Stimulated activated CD8-positive, alpha-beta memory T cell treated with anti-CD3 and anti-CD28 coated beads, Interleukin-12 subunit alpha, Interleukin-12 subunit beta, amount 100 ng/mL, for 4 hours (primary cell): Measurements from ENCODE around the gene MSRB1.
"Not testable (repeated sequence)": the region's sequence is repeated elsewhere in the genome, so short reads cannot be mapped to it uniquely, and the experiment has no call there.

Experiments
- DNase-seq: peaks from one replicate; pipeline ENCODE4 v3.0.0-alpha.2; 2020; ENCODE audit warnings: low read depth

The MSRB1 gene

GRCh38 chr16:1978476-1979120 is 35.6 kb upstream of the MSRB1 start:
- no peak for DNase-seq

GRCh38 chr16:1977875-1978268 is 34.9 kb upstream of the MSRB1 start:
- DNase-seq = no peak

- no peak for DNase-seq
These were observed 34.2 kb upstream of the MSRB1 start for GRCh38 chr16:1976951-1977874.

- DNase-seq = no peak
These were observed 33.2 kb upstream of the MSRB1 start for GRCh38 chr16:1976216-1976520.

- DNase-seq = no peak
These were observed 32.6 kb upstream of the MSRB1 start for GRCh38 chr16:1975432-1976215.

- DNase-seq = no peak
These were observed 31.4 kb upstream of the MSRB1 start for GRCh38 chr16:1974157-1975070.

- no peak for DNase-seq
These were observed 30.6 kb upstream of the MSRB1 start for GRCh38 chr16:1973461-1974156.

- DNase-seq = no peak
These were observed 29.5 kb upstream of the MSRB1 start for GRCh38 chr16:1972490-1972877.

- DNase-seq = peak; percentile 98
These were observed 28.9 kb upstream of the MSRB1 start, which contains the start of gene TBL3 for GRCh38 chr16:1971796-1972489. Gene TBL3 (plus strand): TSS chr16:1972053. CDS start chr16:1972165, 112 bp downstream.

GRCh38 chr16:1968146-1968953 is 25.4 kb upstream of the MSRB1 start:
- DNase-seq = no peak

- no peak for DNase-seq
These were observed 23.5 kb upstream of the MSRB1 start, which contains the start of gene RNF151 for GRCh38 chr16:1966460-1966859. Gene RNF151 (plus strand): TSS chr16:1966856. CDS start chr16:1966882, 26 bp downstream.

- no peak for DNase-seq
These were observed 22.5 kb upstream of the MSRB1 start for GRCh38 chr16:1965396-1966001.

- DNase-seq = peak; percentile 96
These were observed 21.8 kb upstream of the MSRB1 start, which contains the start of gene RPS2 for GRCh38 chr16:1964506-1965395. Gene RPS2 (minus strand): TSS chr16:1964826. CDS start chr16:1964625, 201 bp downstream.

- no peak for DNase-seq
These were observed 21.0 kb upstream of the MSRB1 start for GRCh38 chr16:1963806-1964505.

- not testable (repeated sequence) for DNase-seq
These were observed 19.5 kb upstream of the MSRB1 start for GRCh38 chr16:1962161-1963153.

- DNase-seq = no peak
These were observed 18.7 kb upstream of the MSRB1 start for GRCh38 chr16:1961651-1962067.
